ENCODE data around the gene GPRC5B.

GPRC5B gene

DNA sequence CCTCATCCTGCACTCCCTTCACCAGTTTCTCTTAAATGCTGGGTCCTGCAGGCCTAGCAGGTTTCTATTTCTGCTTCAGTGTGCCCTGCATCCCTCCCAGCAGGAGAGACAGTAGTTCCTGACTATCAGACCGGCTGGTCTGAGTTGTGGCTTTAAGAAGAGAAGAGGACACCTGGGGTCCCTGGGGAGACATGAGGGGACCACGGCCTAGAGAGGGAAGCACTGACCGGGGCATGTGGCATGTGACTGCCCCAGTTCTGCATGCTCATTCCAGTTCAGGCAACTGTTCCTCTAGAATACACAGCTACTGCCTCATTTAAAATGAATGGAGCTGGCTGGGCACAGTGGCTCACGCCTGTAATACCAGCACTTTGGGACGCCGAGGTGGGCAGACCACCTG, 61.3 kb downstream of the GPRC5B start:
- TF ChIP-seq, protein P1, sequence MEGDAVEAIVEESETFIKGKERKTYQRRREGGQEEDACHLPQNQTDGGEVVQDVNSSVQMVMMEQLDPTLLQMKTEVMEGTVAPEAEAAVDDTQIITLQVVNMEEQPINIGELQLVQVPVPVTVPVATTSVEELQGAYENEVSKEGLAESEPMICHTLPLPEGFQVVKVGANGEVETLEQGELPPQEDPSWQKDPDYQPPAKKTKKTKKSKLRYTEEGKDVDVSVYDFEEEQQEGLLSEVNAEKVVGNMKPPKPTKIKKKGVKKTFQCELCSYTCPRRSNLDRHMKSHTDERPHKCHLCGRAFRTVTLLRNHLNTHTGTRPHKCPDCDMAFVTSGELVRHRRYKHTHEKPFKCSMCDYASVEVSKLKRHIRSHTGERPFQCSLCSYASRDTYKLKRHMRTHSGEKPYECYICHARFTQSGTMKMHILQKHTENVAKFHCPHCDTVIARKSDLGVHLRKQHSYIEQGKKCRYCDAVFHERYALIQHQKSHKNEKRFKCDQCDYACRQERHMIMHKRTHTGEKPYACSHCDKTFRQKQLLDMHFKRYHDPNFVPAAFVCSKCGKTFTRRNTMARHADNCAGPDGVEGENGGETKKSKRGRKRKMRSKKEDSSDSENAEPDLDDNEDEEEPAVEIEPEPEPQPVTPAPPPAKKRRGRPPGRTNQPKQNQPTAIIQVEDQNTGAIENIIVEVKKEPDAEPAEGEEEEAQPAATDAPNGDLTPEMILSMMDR (IDR thresholded peaks at IDR 0.05; ENCODE audit: extremely low read depth, missing control alignments) = no peak
- DNase-seq (ENCODE audit: low spot score) = no peak

DNA sequence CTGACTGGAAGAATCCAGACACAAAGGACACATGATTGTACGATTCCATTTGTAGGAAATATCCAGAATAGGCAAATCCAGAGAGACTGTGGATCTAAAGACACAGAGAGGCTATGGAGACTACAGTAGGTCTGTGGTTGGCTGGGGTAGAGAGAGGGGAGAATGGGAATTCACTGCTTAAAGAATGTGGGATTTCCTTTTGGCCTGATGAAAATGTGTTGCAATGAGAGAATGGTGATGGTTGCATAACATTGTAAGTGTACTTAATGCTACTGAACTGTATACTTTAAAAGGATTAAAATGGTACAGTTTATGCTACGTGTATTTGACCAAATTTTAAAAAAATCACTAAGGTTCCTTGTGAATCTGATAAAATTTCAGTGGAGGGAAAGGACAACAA, 62.1 kb downstream of the GPRC5B start:
- no peak for DNase-seq (ENCODE audit: low spot score)
- TF ChIP-seq, protein P1 (IDR thresholded peaks at IDR 0.05; ENCODE audit: extremely low read depth, missing control alignments) = no peak

DNA sequence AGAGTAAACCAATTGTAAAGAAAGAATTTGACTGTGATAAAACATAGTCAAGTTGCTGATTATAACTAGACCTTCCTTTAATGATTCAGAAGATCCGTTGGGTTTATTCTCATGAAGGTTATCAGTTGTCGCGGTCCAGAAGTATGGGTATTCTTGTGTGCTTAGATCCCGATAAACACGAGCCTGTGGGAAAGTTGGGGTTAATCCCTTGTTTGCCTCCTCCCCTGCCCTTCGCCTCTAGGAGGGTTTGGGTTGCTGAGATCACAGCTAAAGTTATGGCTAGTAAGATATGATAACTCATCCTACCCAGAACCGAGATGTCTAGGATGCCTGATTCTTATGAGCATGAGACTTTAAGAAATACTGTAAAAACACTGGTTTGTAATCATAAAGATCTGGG, 66.8 kb downstream of the GPRC5B start:
- TF ChIP-seq, protein P1 (IDR thresholded peaks at IDR 0.05; ENCODE audit: extremely low read depth, missing control alignments) = no peak
- no peak for DNase-seq (ENCODE audit: low spot score)

DNA sequence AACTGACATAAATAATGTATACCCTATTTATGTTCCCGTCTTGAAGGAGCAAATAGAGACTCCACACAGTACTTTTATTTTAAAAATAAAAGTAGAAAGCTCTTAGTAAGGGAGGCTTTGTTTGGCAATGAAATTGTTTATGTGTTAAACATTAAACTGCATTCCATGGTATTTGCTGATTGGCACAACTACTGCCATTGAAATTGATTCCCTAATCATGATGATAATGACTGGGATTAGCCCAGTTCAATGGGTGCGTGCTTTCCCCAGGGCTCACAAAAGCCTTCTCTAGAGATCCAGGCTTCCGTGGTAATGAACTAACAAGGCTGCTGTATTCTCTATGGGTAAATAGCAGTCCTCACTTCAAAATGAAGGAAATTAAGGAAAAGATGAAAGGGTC, 67.5 kb downstream of the GPRC5B start:
- TF ChIP-seq, protein P1 (IDR thresholded peaks at IDR 0.05; ENCODE audit: extremely low read depth, missing control alignments) = no peak

DNA sequence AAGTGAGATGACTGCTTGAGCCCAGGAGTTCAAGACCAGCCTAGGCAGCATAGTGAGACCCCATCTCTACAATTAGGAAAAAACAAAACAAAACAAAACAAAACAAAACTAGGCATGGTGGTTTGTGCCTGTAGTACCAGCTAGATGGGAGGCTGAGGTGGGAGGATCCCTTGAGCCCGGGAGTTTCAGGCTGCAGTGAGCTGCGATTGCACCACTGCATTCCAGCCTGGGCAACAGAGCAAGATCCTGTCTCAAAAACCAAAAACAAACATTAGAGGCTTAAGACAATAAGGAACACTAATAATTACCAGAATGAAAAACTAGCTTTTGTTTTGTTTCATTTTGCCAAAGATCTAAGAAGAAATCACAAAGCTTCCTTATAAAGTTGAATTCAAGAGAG, 69.2 kb downstream of the GPRC5B start:
- no peak for DNase-seq (ENCODE audit: low spot score)
- TF ChIP-seq, protein P1 (IDR thresholded peaks at IDR 0.05; ENCODE audit: extremely low read depth, missing control alignments) = no peak

More for the DNA sequence above, 67.5 kb downstream of the GPRC5B start:
- no peak for DNase-seq (ENCODE audit: low spot score)

DNA sequence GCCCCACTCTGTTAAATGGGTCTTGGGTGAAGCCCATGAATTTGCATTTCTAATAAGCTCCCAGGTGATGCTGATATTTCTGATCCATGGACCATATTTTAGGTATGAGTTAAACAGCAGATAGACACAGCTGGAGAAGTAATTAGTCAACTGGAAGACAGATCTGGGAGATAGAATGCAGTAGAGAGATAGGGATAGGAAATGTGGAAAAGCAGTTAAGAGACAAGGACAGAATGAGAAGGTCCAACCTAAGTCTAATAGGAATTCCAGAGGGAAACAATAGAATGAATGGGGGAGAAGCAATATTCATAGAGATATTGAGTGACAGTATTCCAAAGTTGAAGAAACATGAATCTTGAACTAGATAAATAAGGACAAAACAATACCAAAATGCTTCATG, 71.7 kb downstream of the GPRC5B start:
- DNase-seq (ENCODE audit: low spot score) = no peak
- TF ChIP-seq, protein P1 (IDR thresholded peaks at IDR 0.05; ENCODE audit: extremely low read depth, missing control alignments) = no peak

DNA sequence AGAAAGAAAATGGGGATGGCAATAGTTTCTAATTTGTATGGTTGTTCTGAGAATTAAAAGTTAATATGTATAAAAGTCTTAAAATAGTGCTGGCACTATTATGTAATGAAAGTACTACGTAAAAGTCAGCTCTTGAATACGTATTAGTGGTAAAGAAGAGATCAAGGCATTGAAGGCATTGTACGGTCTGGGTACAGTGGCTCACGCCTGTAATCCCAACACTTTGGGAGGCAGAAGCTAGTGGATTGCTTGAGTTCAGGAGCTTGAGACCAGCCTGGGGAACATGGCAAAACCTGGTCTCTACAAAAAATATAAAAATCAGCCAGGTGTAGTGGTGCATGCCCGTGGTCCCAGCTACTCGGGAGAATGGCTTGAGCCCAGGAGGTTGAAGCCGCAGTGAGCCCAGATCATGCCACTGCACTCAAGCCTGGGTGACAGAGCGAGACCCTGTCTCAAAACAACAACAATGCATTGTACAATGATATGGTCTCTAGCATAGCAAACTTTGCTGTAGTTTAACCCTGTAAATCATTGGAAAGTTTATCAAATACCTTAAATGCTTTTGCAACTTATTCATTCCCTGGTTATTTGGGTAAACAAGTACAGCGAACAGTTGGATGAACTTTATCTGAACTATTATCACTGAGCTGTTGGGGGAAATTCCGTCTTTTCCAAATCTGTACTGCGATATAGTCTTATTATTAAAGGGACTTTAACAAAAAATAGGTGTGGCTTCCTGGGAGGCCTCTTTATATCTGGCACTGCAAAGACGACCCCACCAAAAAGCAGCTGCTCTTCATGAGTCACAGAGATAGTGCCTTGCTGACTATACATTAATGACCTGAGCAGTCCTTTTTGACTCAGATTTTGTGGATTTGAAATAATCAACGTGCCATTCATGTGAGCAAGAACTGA, 73.6 kb downstream of the GPRC5B start:
- TF ChIP-seq, protein P1 (IDR thresholded peaks at IDR 0.05; ENCODE audit: extremely low read depth, missing control alignments) = no peak
- no peak for DNase-seq (ENCODE audit: low spot score)

All from GM20000 (cell line).